A549 treated with CpdA at 1 μM for 4 hours (cell line): ENCODE data around the gene MOV10L1. TPM values are rescaled to one million over a fixed set of nuclear protein-coding genes. Genes with fewer than 3 reads are reported as not detected.

Experiments
- total RNA-seq: library from RNA; stranded (reverse); fragments of 200-300 nt; extraction: Qiagen RNA extraction; gene quantifications from 5 replicates; pipeline ENCODE4 v1.2.3, GENCODE V29; 2022; ENCODE audit warnings: low read depth

MOV10L1 gene
- not detected in 5 replicates for total RNA-seq

GRCh38 chr22:50089682-50090411 is at the start of gene MOV10L1:
MOV10L1 (plus strand) TSS chr22:50090006; CDS start chr22:50090089, 83 bp downstream.

GRCh38 chr22:50058061-50058905 is 31.5 kb upstream of the MOV10L1 start, which contains the start of gene TTLL8:
TTLL8 (minus strand) TSS chr22:50058298.

GRCh38 chr22:50085211-50085972 is 4.4 kb upstream of the MOV10L1 start, which contains the start of gene MLC1:
MLC1 (minus strand) TSS chr22:50085426; CDS start chr22:50084902, 524 bp downstream.

GRCh38 chr22:50170453-50171318 is 80.9 kb downstream of the MOV10L1 start, which contains the start of gene PANX2:
PANX2 (plus strand) TSS chr22:50170731; CDS start chr22:50170731, 0 bp downstream.

GRCh38 chr22:50185375-50186087 is 95.7 kb downstream of the MOV10L1 start, which contains the start of gene TRABD:
TRABD (plus strand) TSS chr22:50185913; CDS start chr22:50193061, 7,148 bp downstream.

GRCh38 chr22:50200461-50201190 is 110.8 kb downstream of the MOV10L1 start, which contains the start of gene SELENOO:
SELENOO (plus strand) TSS chr22:50201011; CDS start chr22:50201037, 26 bp downstream.

Other genes with a start within 250 kb of the MOV10L1 start
- gene ZBED4, start 236.2 kb upstream of the MOV10L1 start, total RNA-seq = 9.8 to 12.9 TPM (median 12.0 TPM) in 5 replicates
- gene ALG12, start 171.6 kb upstream of the MOV10L1 start, total RNA-seq = 7.9 to 11.6 TPM (median 9.1 TPM) in 5 replicates
- gene CRELD2, start 171.4 kb upstream of the MOV10L1 start, total RNA-seq = 23.2 to 38.0 TPM (median 31.5 TPM) in 5 replicates
- gene PIM3, start 129.2 kb upstream of the MOV10L1 start, total RNA-seq = 17.9 to 36.0 TPM (median 33.1 TPM) in 5 replicates
- gene IL17REL, start 77.2 kb upstream of the MOV10L1 start, total RNA-seq = not detected in 5 replicates
- gene TTLL8, start 31.7 kb upstream of the MOV10L1 start, total RNA-seq = not detected in 5 replicates
- gene MLC1, start 4.6 kb upstream of the MOV10L1 start, total RNA-seq = 0.06 to 0.07 TPM (median 0.07 TPM) in 3 of 5 replicates, not detected in the others
- 6.2 to 7.7 TPM (median 7.0 TPM) in 5 replicates for gene PANX2, start 80.7 kb downstream of the MOV10L1 start, total RNA-seq
- gene TRABD, start 95.9 kb downstream of the MOV10L1 start, total RNA-seq = 23.5 to 41.4 TPM (median 35.1 TPM) in 5 replicates
- 13.1 to 22.1 TPM (median 17.1 TPM) in 5 replicates for gene SELENOO, start 111.0 kb downstream of the MOV10L1 start, total RNA-seq
- gene TUBGCP6, start 155.0 kb downstream of the MOV10L1 start, total RNA-seq = 7.2 to 13.0 TPM (median 9.8 TPM) in 5 replicates
- gene HDAC10, start 161.3 kb downstream of the MOV10L1 start, total RNA-seq = 7.9 to 14.0 TPM (median 12.2 TPM) in 5 replicates
- 18.0 to 24.9 TPM (median 23.4 TPM) in 5 replicates for gene MAPK12, start 171.7 kb downstream of the MOV10L1 start, total RNA-seq
- 4.5 to 7.4 TPM (median 7.0 TPM) in 5 replicates for gene MAPK11, start 180.4 kb downstream of the MOV10L1 start, total RNA-seq
- 93.1 to 128 TPM (median 108 TPM) in 5 replicates for gene PLXNB2, start 217.6 kb downstream of the MOV10L1 start, total RNA-seq
- 2.2 to 3.4 TPM (median 2.8 TPM) in 5 replicates for gene DENND6B, start 237.0 kb downstream of the MOV10L1 start, total RNA-seq